Measurements from ENCODE around the gene PUS1.

- no peak for TF ChIP-seq CTCF (conservative IDR thresholded peaks at IDR 0.05; ENCODE audit: low read length)
- no peak for TF ChIP-seq EZH2phosphoT487 (IDR thresholded peaks at IDR 0.05; ENCODE audit: borderline replicate concordance, low read depth, low read length)
These were observed 42.1 kb downstream of the PUS1 start for GRCh38 chr12:131971226-131971625.
